HUDEP-2 (cell line): ENCODE results near the gene USP21.

Experiments used
- DNase-seq, 76 experiments: peaks; one replicate each; lab custom pipeline; 2025; ENCODE audit not compliant: unreplicated experiment in 76 of 76; lab: John Stamatoyannopoulos, UW

Gene USP21

DNA sequence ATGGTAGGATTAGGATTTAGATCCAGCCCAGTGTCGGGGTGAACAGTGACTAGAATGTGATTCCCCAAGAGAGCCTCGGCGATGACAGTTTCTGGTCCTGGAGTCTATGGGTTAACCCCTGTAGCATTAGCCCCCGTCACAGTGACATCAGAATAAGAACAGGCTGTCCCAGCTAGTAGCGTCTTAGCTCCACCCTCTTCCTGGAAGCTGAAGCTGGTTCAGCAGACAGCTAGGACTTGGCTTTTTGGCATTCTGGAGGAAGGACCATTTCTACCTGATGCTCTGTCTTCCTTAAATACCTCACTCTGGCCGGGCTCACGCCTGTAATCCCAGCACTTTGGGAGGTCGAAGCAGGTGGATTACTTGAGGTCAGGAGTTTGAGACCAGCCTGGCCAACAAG lies 47.9 kb downstream of the USP21 start:
- no peak for DNase-seq

GRCh38 chr1:161209790-161210409 lies 50.6 kb downstream of the USP21 start:
- DNase-seq = peak in 58 of 76 experiments; percentile 6 to 74 (median 47)

DNA sequence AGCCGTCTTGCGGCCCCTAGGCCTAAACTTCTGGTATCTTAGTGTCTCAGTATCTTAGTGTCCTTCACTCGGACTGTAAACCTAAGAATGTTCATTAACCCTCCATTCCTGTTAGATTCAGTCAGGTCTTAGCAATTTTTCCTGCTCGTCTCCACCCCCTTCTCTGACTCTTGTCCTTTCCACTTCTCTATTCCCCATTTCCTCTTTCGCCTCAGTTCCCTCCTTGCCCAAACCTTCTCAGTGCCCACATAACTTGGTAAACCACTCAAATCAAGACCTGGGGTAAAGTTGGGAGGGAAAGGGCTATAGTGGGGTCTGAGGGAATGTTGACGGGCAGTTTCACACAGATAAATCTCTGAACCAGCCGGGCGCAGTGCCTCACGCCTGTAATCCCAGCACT lies 55.1 kb downstream of the USP21 start:
- no peak for DNase-seq

DNA sequence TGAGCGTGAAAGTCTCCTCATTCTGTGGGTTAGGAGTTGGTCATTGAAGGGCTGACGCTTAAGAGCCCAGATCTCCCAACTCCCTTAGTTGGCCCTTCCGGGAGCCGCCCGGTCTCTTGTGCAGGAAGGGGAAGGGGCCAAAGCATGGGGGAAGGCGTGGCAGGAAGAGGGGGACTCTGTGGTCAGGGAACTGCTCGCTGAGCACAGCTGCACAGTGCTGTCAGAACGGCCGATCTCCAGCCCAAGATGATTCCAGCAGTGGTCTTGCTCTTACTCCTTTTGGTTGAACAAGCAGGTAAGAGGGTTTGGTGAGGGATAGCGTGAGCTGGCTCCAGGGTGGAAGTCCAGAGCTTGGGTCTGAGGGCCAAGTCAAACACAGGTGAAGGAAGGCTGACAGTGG lies 55.8 kb downstream of the USP21 start, which contains the start of gene FCER1G:
Gene FCER1G (plus strand): TSS at position 220 of the 400 bp plus-strand sequence. CDS start 27 bp downstream, at position 247.
- DNase-seq = no peak
